ENCODE results near the gene CACNB2. TPM values are rescaled to one million over a fixed set of nuclear protein-coding genes. Genes with fewer than 3 reads are reported as not detected.

The CACNB2 gene
- total RNA-seq: not detected
- under 1 TPM; 0.36 to 0.81 TPM for polyA plus RNA-seq

- intact Hi-C loops (cut with micrococcal nuclease): no loop called here
These were observed at the start of gene CACNB2 for GRCh38 chr10:18140149-18140956. CACNB2 (plus strand) TSS chr10:18140424.

GRCh38 chr10:18094332-18094731 lies 45.9 kb upstream of the CACNB2 start:
- Histone ChIP-seq H3K4me1 (ENCODE audit: insufficient read depth, low read length) (no peaks in the 10 kb centered on the region), H3K4me3 (ENCODE audit: low read length in 2 of 2) (no peak overlapping the region), H3K9me3 (ENCODE audit: control insufficient read depth in 1 of 2, low read length in 2 of 2) (no peaks in the 10 kb centered on the region), H3K27ac (ENCODE audit: low read depth, low read length) (no peak overlapping the region), H3K27me3 (ENCODE audit: insufficient read depth, low read length) (no peaks in the 10 kb centered on the region), H3K36me3 (ENCODE audit: insufficient read depth, low read length) (no peaks in the 10 kb centered on the region)
- intact Hi-C loops (cut with micrococcal nuclease): no loop called here
- Mint-ChIP-seq H3K4me1 (no peaks in the 10 kb centered on the region), H3K4me3 (no peak overlapping the region), H3K9me3 (peaks cover 0 to 11% (median 3%) of the 10 kb centered on the region in 8 donors), H3K27me3 (peaks cover 0 to 2% of the 10 kb centered on the region in 2 donors), H3K36me3 (no peaks in the 10 kb centered on the region), H3K27ac (no peak overlapping the region)
- no peak for DNase-seq
- POLR2A ChIA-PET (ENCODE audit: partially characterized antibody): no interaction called here
- CTCF ChIA-PET (ENCODE audit: partially characterized antibody): no interaction called here

More at GRCh38 chr10:18140149-18140956, at the start of gene CACNB2:
- no peak within 1 kb of the TSS for H3K27ac Mint-ChIP-seq
- DNase-seq: no peak
- peaks cover 0 to 2% (median 0%) of the 10 kb centered on the region in 8 donors for H3K9me3 Mint-ChIP-seq
- peaks cover 16 to 19% of the 10 kb centered on the region in 2 donors for H3K27me3 Mint-ChIP-seq
- H3K36me3 Mint-ChIP-seq: no peaks in the 10 kb centered on the region
- H3K4me3 Mint-ChIP-seq: peak within 1 kb of the TSS in 2 of 8 donors; percentile 31 to 49
- H3K4me1 Mint-ChIP-seq: peaks cover 0 to 9% (median under 1%) of the 10 kb centered on the region in 4 donors
- Histone ChIP-seq H3K9me3 (ENCODE audit: control insufficient read depth in 1 of 2, low read length in 2 of 2) (no peaks in the 10 kb centered on the region), H3K4me1 (ENCODE audit: insufficient read depth, low read length) (no peaks in the 10 kb centered on the region), H3K36me3 (ENCODE audit: insufficient read depth, low read length) (no peaks in the 10 kb centered on the region), H3K27me3 (ENCODE audit: insufficient read depth, low read length) (no peaks in the 10 kb centered on the region), H3K27ac (ENCODE audit: low read depth, low read length) (no peak within 1 kb of the TSS), H3K4me3 (ENCODE audit: low read length in 2 of 2) (no peak within 1 kb of the TSS)
- POLR2A ChIA-PET (ENCODE audit: partially characterized antibody): no interaction called here
- CTCF ChIA-PET (ENCODE audit: partially characterized antibody): no interaction called here

GRCh38 chr10:18094793-18095192 lies 45.4 kb upstream of the CACNB2 start:
- no peaks in the 10 kb centered on the region for H3K36me3 Mint-ChIP-seq
- no peak for DNase-seq
- Histone ChIP-seq H3K27me3 (ENCODE audit: insufficient read depth, low read length) (no peaks in the 10 kb centered on the region), H3K36me3 (ENCODE audit: insufficient read depth, low read length) (no peaks in the 10 kb centered on the region), H3K4me3 (ENCODE audit: low read length in 2 of 2) (no peak overlapping the region), H3K9me3 (ENCODE audit: control insufficient read depth in 1 of 2, low read length in 2 of 2) (no peaks in the 10 kb centered on the region), H3K27ac (ENCODE audit: low read depth, low read length) (no peak overlapping the region), H3K4me1 (ENCODE audit: insufficient read depth, low read length) (no peaks in the 10 kb centered on the region)
- H3K4me1 Mint-ChIP-seq: no peaks in the 10 kb centered on the region
- no peak overlapping the region for H3K27ac Mint-ChIP-seq
- H3K4me3 Mint-ChIP-seq: no peak overlapping the region
- H3K27me3 Mint-ChIP-seq: peaks cover 0 to 2% of the 10 kb centered on the region in 2 donors
- intact Hi-C loops (cut with micrococcal nuclease): no loop called here
- CTCF ChIA-PET (ENCODE audit: partially characterized antibody): no interaction called here
- POLR2A ChIA-PET (ENCODE audit: partially characterized antibody): no interaction called here
- H3K9me3 Mint-ChIP-seq: peaks cover 0 to 8% (median 3%) of the 10 kb centered on the region in 8 donors

DNA sequence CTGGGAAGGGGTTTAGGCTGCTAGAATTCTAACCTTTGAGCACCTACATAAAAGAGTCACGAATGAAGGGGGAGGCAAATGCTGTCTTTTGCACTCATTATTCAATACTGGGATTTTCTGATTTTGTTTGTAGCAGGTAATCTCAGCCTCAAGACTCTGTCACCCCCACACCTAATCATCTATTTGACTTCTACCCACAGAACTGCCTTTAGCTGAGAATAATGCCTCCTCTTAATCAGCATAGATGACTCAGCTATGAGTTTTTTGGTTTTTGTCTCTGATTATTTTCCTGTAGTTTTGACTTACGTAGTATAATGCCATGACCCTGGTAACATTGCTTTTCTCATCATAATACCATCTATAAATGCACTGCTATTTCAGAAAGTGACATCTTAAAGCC lies 42.7 kb upstream of the CACNB2 start:
- no peak overlapping the region for H3K4me3 ChIP-seq (ENCODE audit: low read length in 2 of 2)
- Mint-ChIP-seq H3K36me3 (no peaks in the 10 kb centered on the region), H3K4me1 (no peaks in the 10 kb centered on the region), H3K9me3 (peaks cover 0 to 4% (median 0%) of the 10 kb centered on the region in 8 donors), H3K27me3 (peaks cover 0 to 3% of the 10 kb centered on the region in 2 donors), H3K4me3 (no peak overlapping the region), H3K27ac (no peak overlapping the region)
- no peaks in the 10 kb centered on the region for H3K9me3 ChIP-seq (ENCODE audit: control insufficient read depth in 1 of 2, low read length in 2 of 2)
- CTCF ChIA-PET (ENCODE audit: partially characterized antibody): interaction anchor here (1.4 kb wide), 1 partner anchor 11 kb away, joined by 3 read pairs; no protein-coding TSS in a partner anchor
- no peak overlapping the region for H3K27ac ChIP-seq (ENCODE audit: low read depth, low read length)
- H3K4me1 ChIP-seq (ENCODE audit: insufficient read depth, low read length): no peaks in the 10 kb centered on the region
- POLR2A ChIA-PET (ENCODE audit: partially characterized antibody): no interaction called here
- intact Hi-C loops (cut with micrococcal nuclease): no loop called here
- no peak for DNase-seq
- no peaks in the 10 kb centered on the region for H3K36me3 ChIP-seq (ENCODE audit: insufficient read depth, low read length)
- no peaks in the 10 kb centered on the region for H3K27me3 ChIP-seq (ENCODE audit: insufficient read depth, low read length)

DNA sequence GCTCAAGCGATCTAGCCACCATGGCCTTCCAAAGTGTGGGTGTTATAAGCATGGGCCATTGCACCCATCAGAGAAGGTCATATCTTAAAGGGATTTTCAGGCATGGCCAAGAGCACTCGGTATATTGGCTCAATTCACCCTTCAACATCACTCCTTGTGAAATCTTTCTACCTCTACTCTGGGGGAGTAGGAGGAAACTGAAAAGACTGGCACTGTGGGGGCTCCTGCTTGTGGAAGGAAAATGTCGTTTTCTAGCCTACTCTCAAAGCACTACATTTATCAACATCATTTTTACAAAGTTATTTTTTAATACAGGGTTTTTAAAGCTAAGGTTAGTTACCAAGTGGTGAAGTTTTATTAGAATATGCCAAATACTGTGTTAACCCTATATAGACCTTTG lies 42.0 kb upstream of the CACNB2 start:
- ChIA-PET CTCF (ENCODE audit: partially characterized antibody) (no interaction called here), POLR2A (ENCODE audit: partially characterized antibody) (no interaction called here)
- DNase-seq: no peak
- no peak overlapping the region for H3K4me3 Mint-ChIP-seq
- Histone ChIP-seq H3K27ac (ENCODE audit: low read depth, low read length) (no peak overlapping the region), H3K4me3 (ENCODE audit: low read length in 2 of 2) (no peak overlapping the region), H3K27me3 (ENCODE audit: insufficient read depth, low read length) (no peaks in the 10 kb centered on the region), H3K9me3 (ENCODE audit: control insufficient read depth in 1 of 2, low read length in 2 of 2) (no peaks in the 10 kb centered on the region), H3K4me1 (ENCODE audit: insufficient read depth, low read length) (no peaks in the 10 kb centered on the region), H3K36me3 (ENCODE audit: insufficient read depth, low read length) (no peaks in the 10 kb centered on the region)
- intact Hi-C loops (cut with micrococcal nuclease): no loop called here
- peaks cover 0 to 4% (median 0%) of the 10 kb centered on the region in 8 donors for H3K9me3 Mint-ChIP-seq
- H3K27ac Mint-ChIP-seq: no peak overlapping the region
- peaks cover 0 to 3% of the 10 kb centered on the region in 2 donors for H3K27me3 Mint-ChIP-seq
- no peaks in the 10 kb centered on the region for H3K4me1 Mint-ChIP-seq
- H3K36me3 Mint-ChIP-seq: no peaks in the 10 kb centered on the region

- H3K27me3 Mint-ChIP-seq: peaks cover 0 to 3% of the 10 kb centered on the region in 2 donors
- intact Hi-C loops (cut with micrococcal nuclease): no loop called here
- H3K9me3 ChIP-seq (ENCODE audit: control insufficient read depth in 1 of 2, low read length in 2 of 2): no peaks in the 10 kb centered on the region
- no peak overlapping the region for H3K4me3 Mint-ChIP-seq
- no peak overlapping the region for H3K27ac Mint-ChIP-seq
- no peaks in the 10 kb centered on the region for H3K27me3 ChIP-seq (ENCODE audit: insufficient read depth, low read length)
- H3K4me3 ChIP-seq (ENCODE audit: low read length in 2 of 2): no peak overlapping the region
- no peak overlapping the region for H3K27ac ChIP-seq (ENCODE audit: low read depth, low read length)
- peaks cover 0 to 2% (median 0%) of the 10 kb centered on the region in 8 donors for H3K9me3 Mint-ChIP-seq
- no peaks in the 10 kb centered on the region for H3K36me3 ChIP-seq (ENCODE audit: insufficient read depth, low read length)
- ChIA-PET CTCF (ENCODE audit: partially characterized antibody) (no interaction called here), POLR2A (ENCODE audit: partially characterized antibody) (no interaction called here)
- H3K4me1 Mint-ChIP-seq: no peaks in the 10 kb centered on the region
- no peaks in the 10 kb centered on the region for H3K36me3 Mint-ChIP-seq
- no peak for DNase-seq
- no peaks in the 10 kb centered on the region for H3K4me1 ChIP-seq (ENCODE audit: insufficient read depth, low read length)
These were observed 40.8 kb upstream of the CACNB2 start for GRCh38 chr10:18099415-18099814.

DNA sequence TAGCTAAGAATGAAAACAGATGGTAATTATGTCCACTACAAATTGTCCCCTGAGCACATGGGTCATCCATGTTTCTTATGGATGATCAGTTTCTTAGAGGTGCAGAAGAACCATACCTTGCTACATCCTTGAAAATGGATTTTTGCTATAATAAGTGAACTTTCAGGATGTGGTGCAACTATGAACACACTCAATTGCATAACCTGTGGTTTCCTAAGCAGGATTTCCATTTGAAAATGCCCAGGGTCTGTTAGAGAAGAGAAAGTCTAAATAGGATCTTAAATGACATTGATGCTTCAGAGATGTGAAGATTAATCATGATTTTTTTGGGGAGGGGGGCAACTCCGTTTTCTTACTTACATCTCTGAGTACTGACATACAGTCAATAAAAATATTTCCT lies 39.6 kb upstream of the CACNB2 start:
- H3K27ac ChIP-seq (ENCODE audit: low read depth, low read length): no peak overlapping the region
- ChIA-PET POLR2A (ENCODE audit: partially characterized antibody) (no interaction called here), CTCF (ENCODE audit: partially characterized antibody) (interaction anchor here (0.6 kb wide), 1 partner anchor 490 kb away, joined by 5 read pairs; no protein-coding TSS in a partner anchor)
- H3K27ac Mint-ChIP-seq: no peak overlapping the region
- intact Hi-C loops (cut with micrococcal nuclease): no loop called here
- H3K27me3 Mint-ChIP-seq: peaks cover 0 to 3% of the 10 kb centered on the region in 2 donors
- H3K4me1 ChIP-seq (ENCODE audit: insufficient read depth, low read length): no peaks in the 10 kb centered on the region
- no peaks in the 10 kb centered on the region for H3K36me3 Mint-ChIP-seq
- no peaks in the 10 kb centered on the region for H3K36me3 ChIP-seq (ENCODE audit: insufficient read depth, low read length)
- no peaks in the 10 kb centered on the region for H3K4me1 Mint-ChIP-seq
- peaks cover 0 to 2% (median 0%) of the 10 kb centered on the region in 8 donors for H3K9me3 Mint-ChIP-seq
- no peak for DNase-seq
- H3K4me3 Mint-ChIP-seq: no peak overlapping the region
- H3K27me3 ChIP-seq (ENCODE audit: insufficient read depth, low read length): no peaks in the 10 kb centered on the region
- H3K4me3 ChIP-seq (ENCODE audit: low read length in 2 of 2): no peak overlapping the region
- H3K9me3 ChIP-seq (ENCODE audit: control insufficient read depth in 1 of 2, low read length in 2 of 2): no peaks in the 10 kb centered on the region
